GM12864 (cell line): Measurements from ENCODE around the gene UGP2.
"Not testable (repeated sequence)": the region's sequence is repeated elsewhere in the genome, so short reads cannot be mapped to it uniquely, and the experiment has no call there.

Source experiments
- DNase-seq: peaks from one replicate; pipeline ENCODE4 v3.0.0-alpha.2; 2011; ENCODE audit warnings: low read depth
- H3K4me3 ChIP-seq: 2 replicates; pipeline ENCODE4 v1.5.1; 2011; ENCODE audit warnings: mild to moderate bottlenecking, low read depth, low read length, control low read depth
- TF ChIP-seq, protein P1 (sequence below): IDR thresholded peaks from 2 replicates; pipeline ENCODE4 v1.5.1; 2011; ENCODE audit warnings: low read depth, mild to moderate bottlenecking, moderate library complexity, low read length, control low read depth, inconsistent platforms; ENCODE audit errors: missing control alignments

Gene UGP2

DNA sequence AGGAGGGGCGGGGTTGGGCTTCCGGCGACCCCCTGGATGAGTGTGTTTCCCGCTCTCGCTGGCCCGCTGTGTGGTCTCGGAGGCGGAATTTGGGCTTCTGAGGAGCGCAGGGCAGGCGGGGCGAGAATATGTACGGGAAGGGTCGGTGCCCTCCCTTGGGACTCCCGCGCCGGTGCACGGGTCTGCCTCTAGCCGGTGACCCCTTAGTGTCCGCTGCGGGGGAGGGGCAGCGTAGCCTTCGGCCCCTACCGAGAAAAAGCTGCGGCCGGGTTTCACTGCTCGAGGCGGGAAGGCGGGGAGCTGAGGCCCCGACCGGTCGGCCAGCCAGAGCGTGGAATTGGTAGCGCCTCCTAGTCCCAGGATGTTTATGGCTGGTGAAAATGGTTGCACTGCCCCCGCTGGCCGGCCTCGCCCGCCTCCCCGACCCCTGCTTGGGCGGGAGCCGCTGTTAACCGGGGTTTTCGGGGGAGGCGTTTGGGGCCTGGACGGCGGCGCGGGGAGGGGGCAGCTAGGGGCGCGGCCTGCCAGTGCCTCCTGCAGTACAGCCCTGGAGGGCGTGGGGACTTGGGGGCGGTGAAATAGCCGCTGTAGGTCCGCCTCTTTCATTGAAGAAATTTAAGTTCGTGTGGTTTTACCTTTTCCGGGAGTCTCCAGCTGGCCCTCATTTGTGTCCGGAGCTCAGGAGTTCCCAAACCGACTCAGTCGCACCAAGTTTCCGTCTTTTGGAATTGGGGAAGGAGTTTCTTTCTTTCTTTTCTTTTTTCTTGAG lies at the start of gene UGP2:
UGP2 (plus strand) TSS at position 643 of the 769 bp plus-strand sequence. CDS start 290 bp downstream, outside the sequence.
- TF ChIP-seq, protein P1, sequence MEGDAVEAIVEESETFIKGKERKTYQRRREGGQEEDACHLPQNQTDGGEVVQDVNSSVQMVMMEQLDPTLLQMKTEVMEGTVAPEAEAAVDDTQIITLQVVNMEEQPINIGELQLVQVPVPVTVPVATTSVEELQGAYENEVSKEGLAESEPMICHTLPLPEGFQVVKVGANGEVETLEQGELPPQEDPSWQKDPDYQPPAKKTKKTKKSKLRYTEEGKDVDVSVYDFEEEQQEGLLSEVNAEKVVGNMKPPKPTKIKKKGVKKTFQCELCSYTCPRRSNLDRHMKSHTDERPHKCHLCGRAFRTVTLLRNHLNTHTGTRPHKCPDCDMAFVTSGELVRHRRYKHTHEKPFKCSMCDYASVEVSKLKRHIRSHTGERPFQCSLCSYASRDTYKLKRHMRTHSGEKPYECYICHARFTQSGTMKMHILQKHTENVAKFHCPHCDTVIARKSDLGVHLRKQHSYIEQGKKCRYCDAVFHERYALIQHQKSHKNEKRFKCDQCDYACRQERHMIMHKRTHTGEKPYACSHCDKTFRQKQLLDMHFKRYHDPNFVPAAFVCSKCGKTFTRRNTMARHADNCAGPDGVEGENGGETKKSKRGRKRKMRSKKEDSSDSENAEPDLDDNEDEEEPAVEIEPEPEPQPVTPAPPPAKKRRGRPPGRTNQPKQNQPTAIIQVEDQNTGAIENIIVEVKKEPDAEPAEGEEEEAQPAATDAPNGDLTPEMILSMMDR, result peak; percentile 20
- peak within 1 kb of the TSS; percentile 88 for H3K4me3 ChIP-seq
- peak; percentile 70 for DNase-seq

DNA sequence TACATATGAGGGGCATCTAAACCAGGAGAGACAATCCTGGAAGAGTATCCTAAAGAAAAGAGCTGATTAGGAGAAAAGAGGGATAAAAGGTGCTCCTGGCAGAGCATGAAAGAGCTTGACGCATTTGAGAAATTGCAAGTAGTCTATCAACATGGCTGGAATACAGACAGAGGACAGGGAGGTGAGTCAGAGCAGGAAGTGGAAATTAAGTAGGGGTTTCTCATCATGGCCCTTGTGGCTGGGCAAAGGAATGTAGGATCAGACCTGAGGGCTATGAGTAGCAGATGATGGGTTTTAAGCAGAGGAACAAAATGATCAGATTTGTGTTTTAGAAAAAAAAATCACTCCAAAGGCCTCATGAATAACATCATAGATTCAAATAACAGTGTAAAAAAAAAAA lies 49.2 kb upstream of the UGP2 start:
- no peak overlapping the region for H3K4me3 ChIP-seq
- no peak for DNase-seq
- TF ChIP-seq, protein P1, result no peak

DNA sequence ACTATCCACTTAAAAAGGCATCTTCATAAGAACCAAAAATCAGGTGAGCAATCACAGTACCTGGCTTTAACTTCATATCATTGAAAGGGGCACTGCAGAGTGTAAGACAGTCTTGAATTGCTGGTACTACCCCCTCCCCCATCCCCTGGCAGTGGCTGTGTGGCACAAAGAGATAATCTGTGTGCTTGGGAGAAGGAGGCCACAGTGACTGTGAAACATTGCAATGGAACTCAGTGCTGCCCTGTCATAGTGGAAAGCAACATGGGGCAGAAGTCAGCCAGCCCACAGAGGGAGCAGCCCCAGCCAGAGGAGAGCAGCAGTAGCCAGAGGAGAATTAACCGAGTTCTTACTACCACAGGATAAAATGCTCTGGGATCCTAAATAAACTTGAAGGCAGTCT lies 45.3 kb upstream of the UGP2 start:
- H3K4me3 ChIP-seq, result no peak overlapping the region
- no peak for DNase-seq
- TF ChIP-seq, protein P1, result no peak

DNA sequence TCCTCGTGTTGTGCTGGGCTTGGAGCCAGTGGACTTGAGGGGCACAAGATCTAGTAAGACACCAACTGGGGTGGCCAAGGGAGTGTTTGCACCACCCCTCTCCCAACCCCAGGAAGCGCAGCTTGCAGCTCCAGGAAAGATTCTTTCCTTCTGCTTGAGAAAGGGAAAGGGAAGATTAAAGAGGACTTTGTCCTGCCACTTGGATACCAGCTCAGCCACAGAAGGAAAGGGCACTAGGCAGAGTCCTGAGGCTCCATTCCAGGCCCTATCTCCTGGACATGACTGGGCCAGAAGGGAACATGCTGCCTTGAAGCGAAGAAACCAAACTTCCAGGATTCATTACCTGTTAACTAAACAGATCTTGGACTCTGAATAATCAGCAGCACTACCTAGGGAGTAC lies 44.9 kb upstream of the UGP2 start:
- no peak for DNase-seq
- TF ChIP-seq, protein P1, result no peak
- no peak overlapping the region for H3K4me3 ChIP-seq

DNA sequence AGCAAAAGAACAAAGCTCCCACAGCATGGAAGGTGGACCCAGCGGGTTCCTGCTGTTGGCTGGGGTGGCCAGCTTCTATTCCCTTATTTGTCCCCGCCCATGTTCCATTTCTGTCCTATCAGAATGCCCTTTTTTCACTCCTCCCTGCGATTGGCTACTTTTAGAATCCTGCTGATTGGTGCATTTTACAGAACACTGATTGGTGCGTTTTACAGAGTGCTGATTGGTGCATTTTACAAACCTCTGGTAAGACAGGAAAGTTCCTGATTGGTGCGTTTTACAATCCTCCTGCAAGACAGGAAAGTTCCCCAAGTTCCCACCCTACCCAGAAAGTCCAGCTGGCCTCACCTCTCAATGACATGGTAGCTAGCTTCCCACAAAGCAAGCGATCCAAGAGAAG lies 40.2 kb upstream of the UGP2 start:
- TF ChIP-seq, protein P1, result no peak
- no peak overlapping the region for H3K4me3 ChIP-seq
- no peak for DNase-seq

DNA sequence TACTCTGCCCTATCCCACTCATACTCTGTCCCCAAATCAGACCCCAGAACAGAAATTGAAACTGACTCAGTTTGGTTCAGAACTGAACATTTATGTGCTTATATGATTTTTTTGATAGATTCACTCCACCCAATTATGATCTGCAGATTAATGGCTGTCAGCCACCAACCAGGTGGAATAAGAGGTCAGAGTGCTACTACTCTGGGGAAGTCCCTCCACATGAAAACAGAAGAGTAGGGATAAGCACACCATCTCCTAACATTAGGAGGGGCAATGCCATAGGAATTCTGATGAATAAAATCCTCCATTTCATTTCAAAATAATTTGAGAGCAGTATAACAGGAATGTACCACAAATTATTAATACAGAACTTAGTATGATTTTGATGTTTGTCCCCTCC lies 36.3 kb upstream of the UGP2 start:
- H3K4me3 ChIP-seq, result no peak overlapping the region
- DNase-seq, result no peak
- TF ChIP-seq, protein P1, result no peak

DNA sequence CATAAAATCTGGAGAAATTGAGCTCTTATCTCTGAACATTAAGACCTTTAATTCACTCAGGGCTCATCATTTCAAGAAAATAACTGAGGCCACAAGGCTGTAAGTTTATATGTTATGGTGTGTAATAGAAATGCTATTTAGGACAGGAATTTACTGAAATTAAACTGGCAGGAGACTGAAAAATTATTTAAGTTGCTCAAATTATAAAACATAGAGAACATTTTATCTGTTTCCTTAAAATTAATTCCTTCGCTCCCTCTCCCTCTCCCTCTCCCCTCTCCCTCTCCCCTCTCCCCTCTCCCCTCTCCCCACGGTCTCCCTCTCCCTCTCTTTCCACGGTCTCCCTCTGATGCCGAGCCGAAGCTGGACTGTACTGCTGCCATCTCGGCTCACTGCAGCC lies 33.7 kb upstream of the UGP2 start:
- DNase-seq, H3K4me3 ChIP-seq: not testable (repeated sequence)

DNA sequence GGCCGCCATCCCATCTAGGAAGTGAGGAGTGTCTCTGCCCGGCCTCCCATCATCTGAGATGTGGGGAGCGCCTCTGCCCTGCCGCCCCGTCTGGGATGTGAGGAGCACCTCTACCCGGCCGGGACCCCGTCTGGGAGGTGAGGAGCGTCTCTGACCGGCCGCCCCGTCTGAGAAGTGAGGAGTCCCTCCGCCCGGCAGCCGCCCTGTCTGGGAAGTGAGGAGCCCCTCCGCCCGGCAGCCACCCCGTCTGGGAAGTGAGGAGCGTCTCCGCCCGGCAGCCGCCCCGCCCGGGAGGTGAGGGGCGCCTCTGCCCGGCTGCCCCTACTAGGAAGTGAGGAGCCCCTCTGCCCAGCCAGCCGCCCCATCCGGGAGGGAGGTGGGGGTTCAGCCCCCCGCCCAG lies 32.8 kb upstream of the UGP2 start:
- not testable (repeated sequence) for DNase-seq, H3K4me3 ChIP-seq
